H1 (cell line): Measurements from ENCODE around the gene LDAH. TPM values are rescaled to one million over a fixed set of nuclear protein-coding genes. Genes with fewer than 3 reads are reported as not detected.

Experiments used
- ASH2L ChIP-seq: fragments of 200-600, 300-600 bp; sonication (generic); IDR thresholded peaks from one replicate; pipeline ENCODE4 v1.7.1; 2017; ENCODE audit warnings: low read length
- CHD1 ChIP-seq: IDR thresholded peaks from 2 replicates; pipeline ENCODE4 v1.6.1; 2012; ENCODE audit warnings: low read depth, low read length, improper control_type of control experiment
- HDAC2 ChIP-seq, 2 experiments: fragments of 300-600 bp in 1 of 2; sonication (generic) in 1 of 2; IDR thresholded peaks; 2 replicates each; pipeline ENCODE4 v1.6.1; 2011 to 2012; ENCODE audit warnings: low read depth in 2 of 2, low read length in 2 of 2, mild to moderate bottlenecking in 2 of 2, moderate library complexity in 2 of 2, borderline replicate concordance in 1 of 2, inconsistent platforms in 1 of 2
- POLR2A ChIP-seq, 2 experiments: IDR thresholded peaks; 1 replicate in 1 of 2; 2 replicates in 1 of 2; pipeline ENCODE4 v1.6.1; 2011; ENCODE audit warnings: low read depth in 2 of 2, low read length in 2 of 2, mild to moderate bottlenecking in 2 of 2; ENCODE audit errors: control extremely low read depth in 1 of 2
- RFX5 ChIP-seq: IDR thresholded peaks from 2 replicates; pipeline ENCODE4 v1.6.1; 2011; ENCODE audit warnings: low read depth, low read length, improper control_type of control experiment, borderline replicate concordance
- SUZ12 ChIP-seq: fragments of 200-600 bp; sonication (generic); IDR thresholded peaks from 2 replicates; pipeline ENCODE4 v1.6.1; 2012; ENCODE audit warnings: mild to moderate bottlenecking, inconsistent platforms, low read length, moderate library complexity, mixed read lengths
- TEAD4 ChIP-seq: IDR thresholded peaks from 2 replicates; pipeline ENCODE4 v1.6.1; 2012; ENCODE audit warnings: low read depth, low read length, inconsistent platforms, mixed read lengths
- YY1 ChIP-seq: IDR thresholded peaks from 2 replicates; pipeline ENCODE4 v1.6.1; 2011; ENCODE audit warnings: low read depth, mild to moderate bottlenecking, low read length
- polyA plus RNA-seq, 7 experiments: library from polyadenylated mRNA; depleted of rRNA in 3 of 7; stranded (reverse) in 5 of 7; unstranded in 2 of 7; fragments of >200 nt in 5 of 7; fragments of 200-250 nt in 2 of 7; gene quantifications; 1 replicate in 5 of 7; 2 replicates in 1 of 7; 4 replicates in 1 of 7; pipeline versions ENCODE4 v1.2.1 to v1.2.3, GENCODE V29; 2011 to 2013; ENCODE audit warnings: missing spikeins in 2 of 7, mixed read lengths in 2 of 7
- total RNA-seq: library from RNA; stranded (reverse); fragmentation: NEBNext Ultra II Directional; extraction: Animal tissue kit (Norgen Biotek cat#: 25700); gene quantifications from 2 replicates; pipeline ENCODE4 v1.2.1, GENCODE V29; 2021

Gene LDAH
- total and polyA plus RNA-seq, 2 of the 8 experiments (the other 6 are each of a cell fraction or from before 2014, with no cell fraction given): 10.9 to 26.3 TPM

DNA sequence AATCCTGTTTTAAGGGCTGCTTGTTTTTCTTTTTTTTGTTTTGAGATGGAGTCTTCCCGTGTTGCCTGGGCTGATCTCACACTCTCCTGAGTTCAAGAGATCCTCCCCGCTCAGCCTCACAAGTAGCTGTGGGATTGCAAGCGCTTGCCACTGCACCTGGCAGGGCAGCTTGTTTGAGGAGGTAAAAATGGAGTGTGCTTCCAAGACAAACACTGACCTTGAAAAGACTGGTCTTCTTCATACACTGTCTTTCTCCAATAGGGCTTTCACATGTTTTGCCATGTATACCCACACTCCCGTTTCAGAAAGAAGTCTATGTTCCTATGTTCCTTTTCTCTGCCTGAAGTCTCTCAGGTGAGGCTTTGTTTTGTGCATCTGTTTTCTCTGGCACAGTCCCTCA is 32.6 kb upstream of the LDAH start (continued):
- no peak for TF ChIP-seq TEAD4
- TF ChIP-seq SUZ12: no peak
- TF ChIP-seq HDAC2 (IDR thresholded peaks at IDR 0.05; ENCODE audit: borderline replicate concordance in 1 of 2, low read depth in 2 of 2, low read length in 2 of 2): no peak
- TF ChIP-seq POLR2A (IDR thresholded peaks at IDR 0.05; ENCODE audit: control extremely low read depth in 1 of 2, low read depth in 2 of 2, low read length in 2 of 2): no peak
- TF ChIP-seq YY1: no peak
- no peak for TF ChIP-seq RFX5
- TF ChIP-seq ASH2L: no peak
- TF ChIP-seq CHD1: no peak
- TF ChIP-seq, all 59 proteins: peak for 0
